HL-60 (cell line): ENCODE results near the gene ITGA5.

Experiments
- DNase-seq, 2 experiments: peaks; one replicate each; pipeline ENCODE4 v3.0.0-alpha.2; 2010 to 2020; ENCODE audit warnings: low read depth in 1 of 2, low spot score in 1 of 2
- H3K27ac ChIP-seq: fragments of 250-450 bp; sonication (Bioruptor Pico); replicated peaks from 2 replicates; pipeline ENCODE4 v1.5.1; 2020; ENCODE audit warnings: mild to moderate bottlenecking, moderate library complexity
- H3K27me3 ChIP-seq: fragments of 250-450 bp; sonication (Bioruptor Pico); 2 replicates; pipeline ENCODE4 v1.5.1; 2021; ENCODE audit warnings: mild to moderate bottlenecking, moderate library complexity; ENCODE audit not compliant: insufficient read depth, poor library complexity, severe bottlenecking
- H3K4me3 ChIP-seq: replicated peaks from 2 replicates; pipeline ENCODE4 v1.5.1; 2011; ENCODE audit warnings: mild to moderate bottlenecking, control low read depth, low read length; ENCODE audit not compliant: insufficient read depth
- CTCF ChIP-seq: IDR thresholded peaks from one replicate; pipeline ENCODE4 v1.5.1; 2011; ENCODE audit warnings: low read length, control low read depth, inconsistent platforms; ENCODE audit not compliant: insufficient read depth
- GABPA ChIP-seq: IDR thresholded peaks from 2 replicates; pipeline ENCODE4 v1.6.1; 2012; ENCODE audit warnings: low read depth
- POLR2AphosphoS5 ChIP-seq: IDR thresholded peaks from 2 replicates; pipeline ENCODE4 v1.6.1; 2012; ENCODE audit warnings: low read depth
- REST ChIP-seq: IDR thresholded peaks from 2 replicates; pipeline ENCODE4 v1.6.1; 2012; ENCODE audit warnings: low read depth; ENCODE audit not compliant: insufficient replicate concordance
- SPI1 ChIP-seq: IDR thresholded peaks from 2 replicates; pipeline ENCODE4 v1.6.1; 2012; ENCODE audit warnings: low read depth, mild to moderate bottlenecking, borderline replicate concordance

The ITGA5 gene

GRCh38 chr12:54421879-54422250, 2.8 kb upstream of the ITGA5 start:
- TF ChIP-seq POLR2AphosphoS5 (no peak), SPI1 (no peak), CTCF (no peak), REST (no peak), GABPA (no peak)
- no peaks in the 10 kb centered on the region for H3K27me3 ChIP-seq
- DNase-seq: no peak

GRCh38 chr12:54421175-54421878, 2.3 kb upstream of the ITGA5 start:
- no peaks in the 10 kb centered on the region for H3K27me3 ChIP-seq
- H3K4me3 ChIP-seq: no peak overlapping the region
- no peak overlapping the region for H3K27ac ChIP-seq
- TF ChIP-seq POLR2AphosphoS5 (no peak), SPI1 (no peak), GABPA (no peak)
- no peak for DNase-seq

More at GRCh38 chr12:54421879-54422250, 2.8 kb upstream of the ITGA5 start:
- no peak overlapping the region for H3K4me3 ChIP-seq
- no peak overlapping the region for H3K27ac ChIP-seq

GRCh38 chr12:54420766-54421144, 1.7 kb upstream of the ITGA5 start:
- no peaks in the 10 kb centered on the region for H3K27me3 ChIP-seq
- DNase-seq: no peak
- H3K4me3 ChIP-seq: no peak overlapping the region
- TF ChIP-seq POLR2AphosphoS5 (no peak), CTCF (no peak), SPI1 (0 out of 2 replicates have a peak, but pooled peaks have one; percentile 21), GABPA (no peak), REST (no peak)
- no peak overlapping the region for H3K27ac ChIP-seq

- peak overlapping the region; percentile 81 for H3K27ac ChIP-seq
- DNase-seq: no peak
- TF ChIP-seq SPI1: no peak
- TF ChIP-seq REST: no peak
- TF ChIP-seq GABPA: no peak
- TF ChIP-seq CTCF: no peak
- TF ChIP-seq POLR2AphosphoS5: no peak
- H3K4me3 ChIP-seq: peak overlapping the region; percentile 89
- no peaks in the 10 kb centered on the region for H3K27me3 ChIP-seq
Measured at GRCh38 chr12:54418441-54419087, 502 bp downstream of the ITGA5 start.
